ENCODE measurements around the gene CCDC73. TPM values are rescaled to one million over a fixed set of nuclear protein-coding genes. Genes with fewer than 3 reads are reported as not detected.
"Not testable (repeated sequence)": the region's sequence is repeated elsewhere in the genome, so short reads cannot be mapped to it uniquely, and the experiment has no call there.

The CCDC73 gene
- total RNA-seq, 1 donor from 2014 or later = not detected

GRCh38 chr11:32713496-32713895 lies 81.0 kb downstream of the CCDC73 start:
- H3K4me3 Mint-ChIP-seq (ENCODE audit: unreplicated experiment) = no peak overlapping the region
- H3K4me1 Mint-ChIP-seq (ENCODE audit: low read depth, unreplicated experiment) = no peaks in the 10 kb centered on the region
- H3K27me3 Mint-ChIP-seq (ENCODE audit: unreplicated experiment) = no peaks in the 10 kb centered on the region
- H3K9me3 Mint-ChIP-seq (ENCODE audit: unreplicated experiment) = no peaks in the 10 kb centered on the region
- no peaks in the 10 kb centered on the region for H3K36me3 Mint-ChIP-seq (ENCODE audit: unreplicated experiment)
- H3K27ac Mint-ChIP-seq (ENCODE audit: unreplicated experiment) = no peak overlapping the region
- DNase-seq = no peak
- TF ChIP-seq, protein P1, sequence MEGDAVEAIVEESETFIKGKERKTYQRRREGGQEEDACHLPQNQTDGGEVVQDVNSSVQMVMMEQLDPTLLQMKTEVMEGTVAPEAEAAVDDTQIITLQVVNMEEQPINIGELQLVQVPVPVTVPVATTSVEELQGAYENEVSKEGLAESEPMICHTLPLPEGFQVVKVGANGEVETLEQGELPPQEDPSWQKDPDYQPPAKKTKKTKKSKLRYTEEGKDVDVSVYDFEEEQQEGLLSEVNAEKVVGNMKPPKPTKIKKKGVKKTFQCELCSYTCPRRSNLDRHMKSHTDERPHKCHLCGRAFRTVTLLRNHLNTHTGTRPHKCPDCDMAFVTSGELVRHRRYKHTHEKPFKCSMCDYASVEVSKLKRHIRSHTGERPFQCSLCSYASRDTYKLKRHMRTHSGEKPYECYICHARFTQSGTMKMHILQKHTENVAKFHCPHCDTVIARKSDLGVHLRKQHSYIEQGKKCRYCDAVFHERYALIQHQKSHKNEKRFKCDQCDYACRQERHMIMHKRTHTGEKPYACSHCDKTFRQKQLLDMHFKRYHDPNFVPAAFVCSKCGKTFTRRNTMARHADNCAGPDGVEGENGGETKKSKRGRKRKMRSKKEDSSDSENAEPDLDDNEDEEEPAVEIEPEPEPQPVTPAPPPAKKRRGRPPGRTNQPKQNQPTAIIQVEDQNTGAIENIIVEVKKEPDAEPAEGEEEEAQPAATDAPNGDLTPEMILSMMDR (IDR thresholded peaks at IDR 0.05; ENCODE audit: partially characterized antibody, unreplicated experiment) = no peak

DNA sequence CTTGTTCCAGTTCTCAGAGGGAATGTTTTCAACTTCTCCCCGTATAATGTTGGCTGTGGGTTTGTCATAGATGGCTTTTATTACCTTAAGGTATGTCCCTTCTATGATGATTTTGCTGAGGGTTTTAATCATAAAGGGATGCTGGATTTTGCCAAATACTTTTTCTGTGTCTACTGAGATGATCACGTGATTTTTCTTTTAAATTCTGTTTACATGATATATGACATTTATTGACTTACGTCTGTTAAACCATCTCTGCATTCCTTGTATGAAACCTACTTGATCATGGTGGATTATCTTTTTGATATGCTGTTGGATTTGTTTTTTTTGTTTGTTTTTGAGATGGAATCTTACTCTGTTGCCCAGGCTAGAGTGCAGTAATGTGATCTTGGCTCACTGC lies 85.5 kb downstream of the CCDC73 start:
- not testable (repeated sequence) for H3K4me3 Mint-ChIP-seq (ENCODE audit: unreplicated experiment); DNase-seq; H3K27me3 Mint-ChIP-seq (ENCODE audit: unreplicated experiment); H3K9me3 Mint-ChIP-seq (ENCODE audit: unreplicated experiment); H3K36me3 Mint-ChIP-seq (ENCODE audit: unreplicated experiment); H3K4me1 Mint-ChIP-seq (ENCODE audit: low read depth, unreplicated experiment); H3K27ac Mint-ChIP-seq (ENCODE audit: unreplicated experiment)

- H3K4me1 Mint-ChIP-seq (ENCODE audit: low read depth, unreplicated experiment) = no peaks in the 10 kb centered on the region
- no peaks in the 10 kb centered on the region for H3K27me3 Mint-ChIP-seq (ENCODE audit: unreplicated experiment)
- H3K9me3 Mint-ChIP-seq (ENCODE audit: unreplicated experiment) = peaks cover 2% of the 10 kb centered on the region
- H3K4me3 Mint-ChIP-seq (ENCODE audit: unreplicated experiment) = no peak overlapping the region
- no peak overlapping the region for H3K27ac Mint-ChIP-seq (ENCODE audit: unreplicated experiment)
- no peak for DNase-seq
- peaks cover 6% of the 10 kb centered on the region for H3K36me3 Mint-ChIP-seq (ENCODE audit: unreplicated experiment)
- TF ChIP-seq, protein P1 (IDR thresholded peaks at IDR 0.05; ENCODE audit: partially characterized antibody, unreplicated experiment) = no peak
These were observed 87.3 kb downstream of the CCDC73 start for GRCh38 chr11:32706985-32707741.

DNA sequence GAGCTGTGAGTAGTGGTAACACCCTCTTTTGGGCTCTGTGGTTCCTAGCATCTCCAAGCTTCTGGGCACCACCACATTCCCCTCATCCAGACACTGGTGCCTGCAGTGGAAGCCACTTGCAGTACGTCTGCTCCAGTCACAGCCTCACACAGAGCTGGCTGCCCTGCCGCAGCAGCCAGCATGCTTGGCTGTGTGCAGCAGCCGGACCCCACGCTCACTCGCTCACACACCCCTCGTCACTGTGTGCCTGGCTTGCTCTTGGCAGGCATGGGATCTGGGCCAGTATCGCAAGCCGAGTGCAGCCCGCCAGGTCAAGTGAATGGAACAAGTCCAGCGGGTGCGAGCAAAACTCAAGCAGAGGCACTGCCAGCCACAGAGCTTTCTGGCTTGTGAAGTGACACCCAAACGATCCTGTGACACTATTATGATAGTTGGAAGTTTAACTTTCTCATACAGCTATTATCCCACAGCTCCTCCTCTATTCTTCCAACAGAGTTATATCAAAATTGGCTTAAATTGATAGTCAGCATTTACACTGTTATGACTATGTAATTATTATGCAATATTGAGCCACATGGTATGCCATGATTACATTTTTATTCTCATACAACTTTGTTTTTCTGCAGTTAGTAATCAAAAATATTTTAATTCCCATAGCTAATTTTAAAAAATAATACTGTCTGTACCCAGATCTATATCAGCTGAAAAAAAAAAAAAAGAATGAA lies 89.0 kb downstream of the CCDC73 start:
- Mint-ChIP-seq H3K4me3 (ENCODE audit: unreplicated experiment) (no peak overlapping the region), H3K27me3 (ENCODE audit: unreplicated experiment) (no peaks in the 10 kb centered on the region), H3K27ac (ENCODE audit: unreplicated experiment) (no peak overlapping the region), H3K9me3 (ENCODE audit: unreplicated experiment) (peaks cover 2% of the 10 kb centered on the region), H3K4me1 (ENCODE audit: low read depth, unreplicated experiment) (no peaks in the 10 kb centered on the region), H3K36me3 (ENCODE audit: unreplicated experiment) (peaks cover 6% of the 10 kb centered on the region)
- DNase-seq = no peak
- TF ChIP-seq, protein P1 (IDR thresholded peaks at IDR 0.05; ENCODE audit: partially characterized antibody, unreplicated experiment) = no peak

DNA sequence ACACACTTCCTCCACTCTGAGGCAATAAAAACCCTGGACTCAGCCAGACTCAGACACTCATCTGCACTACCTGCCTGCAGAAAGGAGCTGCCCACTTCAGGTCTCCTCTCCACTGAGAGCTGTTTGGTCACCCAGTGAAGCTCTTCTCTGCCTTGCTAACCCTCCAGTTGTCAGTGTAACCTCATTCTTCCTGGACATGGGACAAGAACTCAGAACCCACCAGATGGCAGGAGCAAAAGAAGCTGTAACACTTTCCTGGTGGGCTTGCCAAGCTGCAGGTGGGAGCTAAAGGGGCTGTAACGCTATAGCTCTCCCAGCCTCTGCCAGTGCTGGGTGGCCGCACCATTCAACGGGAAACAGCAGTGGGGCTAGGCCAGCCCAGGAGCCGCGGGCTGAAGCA lies 89.7 kb downstream of the CCDC73 start:
- TF ChIP-seq, protein P1 (IDR thresholded peaks at IDR 0.05; ENCODE audit: partially characterized antibody, unreplicated experiment) = no peak
- no peaks in the 10 kb centered on the region for H3K27me3 Mint-ChIP-seq (ENCODE audit: unreplicated experiment)
- DNase-seq = no peak
- H3K4me3 Mint-ChIP-seq (ENCODE audit: unreplicated experiment) = no peak overlapping the region
- no peaks in the 10 kb centered on the region for H3K4me1 Mint-ChIP-seq (ENCODE audit: low read depth, unreplicated experiment)
- H3K27ac Mint-ChIP-seq (ENCODE audit: unreplicated experiment) = no peak overlapping the region
- H3K36me3 Mint-ChIP-seq (ENCODE audit: unreplicated experiment) = peaks cover 6% of the 10 kb centered on the region
- H3K9me3 Mint-ChIP-seq (ENCODE audit: unreplicated experiment) = peaks cover 2% of the 10 kb centered on the region
